HepG2 (cell line): ENCODE measurements around the gene CNNM1. TPM values are rescaled to one million over a fixed set of nuclear protein-coding genes. Genes with fewer than 3 reads are reported as not detected.
A peak's percentile ranks its signal among the peaks of the same experiment; 100 is the strongest.

ENCODE experiments used
- ASH2L ChIP-seq: fragments of 300-600, 200-600 bp; sonication (generic); IDR thresholded peaks from 2 replicates; pipeline ENCODE4 v1.7.0; 2017; ENCODE audit warnings: low read depth, mild to moderate bottlenecking, moderate library complexity, mixed read lengths, low read length; ENCODE audit not compliant: insufficient read length
- BATF2 ChIP-seq: sonication (generic); formaldehyde crosslinking; IDR thresholded peaks from 2 replicates; pipeline ENCODE4 v1.8.0; 2022; ENCODE audit warnings: mild to moderate bottlenecking, missing genetic modification reagents, moderate library complexity
- CCAR2 ChIP-seq: fragments of 200-400 bp; formaldehyde crosslinking; optimal IDR thresholded peaks from 2 replicates; pipeline ENCODE3; 2018; ENCODE audit warnings: low read depth, mild to moderate bottlenecking, low read length, moderate library complexity
- CREB1 ChIP-seq, 2 experiments: fragments of 450-650 bp in 1 of 2; IDR thresholded peaks; 2 replicates each; pipeline ENCODE4 v1.6.1; 2016 to 2017; ENCODE audit warnings: control low read depth in 1 of 2, mild to moderate bottlenecking in 1 of 2, missing compliant biosample characterization in 1 of 2, missing genetic modification characterization in 1 of 2
- GABPA ChIP-seq, 2 experiments: IDR thresholded peaks; 2 replicates each; pipeline ENCODE4 v1.6.1; 2011 to 2016; ENCODE audit warnings: low read depth in 2 of 2, low read length in 1 of 2, missing biosample characterization in 1 of 2, missing genetic modification characterization in 1 of 2
- GABPB1 ChIP-seq: IDR thresholded peaks from 2 replicates; pipeline ENCODE4 v1.6.1; 2016; ENCODE audit warnings: mild to moderate bottlenecking, missing genetic modification reagents, moderate library complexity, missing compliant biosample characterization
- HMG20B ChIP-seq: conservative IDR thresholded peaks from 2 replicates; pipeline ENCODE4 v1.6.1; 2016; ENCODE audit warnings: missing genetic modification reagents, missing compliant biosample characterization
- HOXA7 ChIP-seq: sonication (generic); formaldehyde crosslinking; IDR thresholded peaks from 2 replicates; pipeline ENCODE4 v1.8.1; 2022; ENCODE audit warnings: mild to moderate bottlenecking, missing genetic modification reagents, moderate library complexity
- MEIS2 ChIP-seq: sonication (generic); formaldehyde crosslinking; IDR thresholded peaks from 2 replicates; pipeline ENCODE4 v1.9.0; 2021; ENCODE audit warnings: mild to moderate bottlenecking, missing genetic modification reagents
- MIXL1 ChIP-seq: IDR thresholded peaks from 2 replicates; pipeline ENCODE4 v1.6.1; 2016
- MLXIP ChIP-seq: sonication (generic); formaldehyde crosslinking; IDR thresholded peaks from 2 replicates; pipeline ENCODE4 v1.9.0; 2021; ENCODE audit warnings: missing genetic modification reagents, borderline replicate concordance
- MYPOP ChIP-seq: sonication (generic); formaldehyde crosslinking; IDR thresholded peaks from 2 replicates; pipeline ENCODE4 v1.8.1; 2023; ENCODE audit warnings: mild to moderate bottlenecking, moderate library complexity, missing genetic modification reagents
- RFX3 ChIP-seq: IDR thresholded peaks from 2 replicates; pipeline ENCODE4 v1.6.1; 2016; ENCODE audit warnings: missing biosample characterization, missing genetic modification reagents
- SNRNP70 ChIP-seq: fragments of 200-400 bp; formaldehyde crosslinking; IDR thresholded peaks from 2 replicates; pipeline ENCODE4 v1.6.1; 2017; ENCODE audit warnings: mild to moderate bottlenecking, low read depth, low read length, moderate library complexity
- SRSF1 ChIP-seq: fragments of 200-400 bp; formaldehyde crosslinking; optimal IDR thresholded peaks from 2 replicates; pipeline ENCODE3; 2017; ENCODE audit warnings: mild to moderate bottlenecking, low read depth, low read length, moderate library complexity
- STAG1 ChIP-seq: sonication (generic); formaldehyde crosslinking; IDR thresholded peaks from 2 replicates; pipeline ENCODE4 v1.4.0; 2020; ENCODE audit warnings: missing genetic modification reagents
- ZFP41 ChIP-seq: sonication (generic); formaldehyde crosslinking; IDR thresholded peaks from 2 replicates; pipeline ENCODE4 v1.4.0; 2020; ENCODE audit warnings: mild to moderate bottlenecking, missing genetic modification reagents, borderline replicate concordance
- ZFX ChIP-seq: sonication (generic); formaldehyde crosslinking; IDR thresholded peaks from 2 replicates; pipeline ENCODE4 v1.4.0; 2020; ENCODE audit warnings: mild to moderate bottlenecking, low read depth, missing genetic modification reagents, moderate library complexity
- ZNF564 ChIP-seq: sonication (generic); formaldehyde crosslinking; IDR thresholded peaks from 2 replicates; pipeline ENCODE4 v1.8.1; 2023; ENCODE audit warnings: mild to moderate bottlenecking, missing genetic modification reagents
- ZNF644 ChIP-seq: IDR thresholded peaks from 2 replicates; pipeline ENCODE4 v1.6.1; 2016; ENCODE audit warnings: low read depth
- polyA plus RNA-seq, 8 experiments: library from polyadenylated mRNA; depleted of rRNA in 3 of 8; stranded (reverse) in 7 of 8; unstranded in 1 of 8; fragments of >200 nt; fragmentation: Illumina TruSeq in 4 of 8; extraction: Trizol in 4 of 8; gene quantifications; 2 replicates each; pipeline versions ENCODE4 v1.2.1 to v1.2.3, GENCODE V29; 2011 to 2016; ENCODE audit warnings: low read depth in 4 of 8, missing spikeins in 1 of 8, mixed read lengths in 1 of 8; ENCODE audit not compliant: insufficient read depth in 1 of 8
- total RNA-seq, 5 experiments: library from RNA; depleted of rRNA; stranded (reverse); fragments of >200 nt; fragmentation: Illumina TruSeq; extraction: Trizol; gene quantifications; 2 replicates each; pipeline ENCODE4 v1.2.3, GENCODE V29; 2016; ENCODE audit warnings: low read depth in 1 of 5
- TF ChIP-seq, protein P1 (sequence below): IDR thresholded peaks from 2 replicates; pipeline ENCODE4 v1.4.0; 2020; ENCODE audit warnings: mild to moderate bottlenecking, missing genetic modification reagents

The CNNM1 gene
- total and polyA plus RNA-seq, 2 of the 13 experiments (the other 11 are each of a cell fraction or from before 2014, with no cell fraction given): 4.3 to 9.6 TPM

- TF ChIP-seq SNRNP70 (no peak), HMG20B (CRISPR knock-in tag) (0 out of 2 replicates have a peak, but pooled peaks have one; percentile 63), ZFP41 (CRISPR knock-in tag) (no peak), ZFX (CRISPR knock-in tag) (no peak), MEIS2 (CRISPR knock-in tag) (no peak), MIXL1 (no peak), ZNF564 (CRISPR knock-in tag) (no peak), RFX3 (no peak), CCAR2 (no peak), GABPA (IDR thresholded peaks at IDR 0.05; ENCODE audit: low read depth, low read length) (no peak), GABPA (CRISPR knock-in tag; IDR thresholded peaks at IDR 0.05; ENCODE audit: low read depth) (no peak), MLXIP (CRISPR knock-in tag) (no peak), STAG1 (CRISPR knock-in tag) (no peak), CREB1 (IDR thresholded peaks at IDR 0.05) (no peak), CREB1 (CRISPR knock-in tag; IDR thresholded peaks at IDR 0.05) (no peak), ZNF644 (CRISPR knock-in tag) (no peak), ASH2L (no peak), GABPB1 (CRISPR knock-in tag) (no peak), HOXA7 (no peak), BATF2 (CRISPR knock-in tag) (no peak), SRSF1 (no peak), MYPOP (CRISPR knock-in tag) (no peak)
- TF ChIP-seq, protein P1, sequence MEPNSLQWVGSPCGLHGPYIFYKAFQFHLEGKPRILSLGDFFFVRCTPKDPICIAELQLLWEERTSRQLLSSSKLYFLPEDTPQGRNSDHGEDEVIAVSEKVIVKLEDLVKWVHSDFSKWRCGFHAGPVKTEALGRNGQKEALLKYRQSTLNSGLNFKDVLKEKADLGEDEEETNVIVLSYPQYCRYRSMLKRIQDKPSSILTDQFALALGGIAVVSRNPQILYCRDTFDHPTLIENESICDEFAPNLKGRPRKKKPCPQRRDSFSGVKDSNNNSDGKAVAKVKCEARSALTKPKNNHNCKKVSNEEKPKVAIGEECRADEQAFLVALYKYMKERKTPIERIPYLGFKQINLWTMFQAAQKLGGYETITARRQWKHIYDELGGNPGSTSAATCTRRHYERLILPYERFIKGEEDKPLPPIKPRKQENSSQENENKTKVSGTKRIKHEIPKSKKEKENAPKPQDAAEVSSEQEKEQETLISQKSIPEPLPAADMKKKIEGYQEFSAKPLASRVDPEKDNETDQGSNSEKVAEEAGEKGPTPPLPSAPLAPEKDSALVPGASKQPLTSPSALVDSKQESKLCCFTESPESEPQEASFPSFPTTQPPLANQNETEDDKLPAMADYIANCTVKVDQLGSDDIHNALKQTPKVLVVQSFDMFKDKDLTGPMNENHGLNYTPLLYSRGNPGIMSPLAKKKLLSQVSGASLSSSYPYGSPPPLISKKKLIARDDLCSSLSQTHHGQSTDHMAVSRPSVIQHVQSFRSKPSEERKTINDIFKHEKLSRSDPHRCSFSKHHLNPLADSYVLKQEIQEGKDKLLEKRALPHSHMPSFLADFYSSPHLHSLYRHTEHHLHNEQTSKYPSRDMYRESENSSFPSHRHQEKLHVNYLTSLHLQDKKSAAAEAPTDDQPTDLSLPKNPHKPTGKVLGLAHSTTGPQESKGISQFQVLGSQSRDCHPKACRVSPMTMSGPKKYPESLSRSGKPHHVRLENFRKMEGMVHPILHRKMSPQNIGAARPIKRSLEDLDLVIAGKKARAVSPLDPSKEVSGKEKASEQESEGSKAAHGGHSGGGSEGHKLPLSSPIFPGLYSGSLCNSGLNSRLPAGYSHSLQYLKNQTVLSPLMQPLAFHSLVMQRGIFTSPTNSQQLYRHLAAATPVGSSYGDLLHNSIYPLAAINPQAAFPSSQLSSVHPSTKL: peak; percentile 63
These were observed 60.7 kb downstream of the CNNM1 start (continued) for GRCh38 chr10:99389729-99390480.
